ENCODE results near the gene VPS45. TPM values are rescaled to one million over a fixed set of nuclear protein-coding genes. Genes with fewer than 3 reads are reported as not detected.

VPS45 gene
- total RNA-seq, 1 experiment from 2014 or later, result 30.3 TPM

DNA sequence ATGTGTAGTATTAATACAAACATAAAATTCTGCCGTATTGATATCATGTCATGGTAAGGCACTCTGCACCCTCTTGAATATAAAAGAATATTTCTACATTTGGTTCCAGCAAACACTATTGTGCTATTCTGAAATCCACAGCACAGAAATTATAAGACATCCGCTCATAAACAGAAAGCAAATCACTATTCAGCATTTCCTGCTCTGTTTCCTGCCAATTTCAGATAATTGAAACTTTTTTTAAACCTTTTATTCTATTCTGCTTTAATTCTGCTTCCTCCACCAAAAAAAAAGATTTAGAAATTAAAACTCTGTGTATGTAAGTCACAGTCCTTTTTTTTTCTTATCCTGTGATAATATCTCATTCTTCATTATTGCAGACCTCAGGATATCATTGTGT, 42.5 kb downstream of the VPS45 start:
- intact Hi-C loops (cut with micrococcal nuclease; ENCODE audit: unreplicated experiment), result no loop called here
- Histone ChIP-seq H3K79me2 (ENCODE audit: low read depth) (no peaks in the 10 kb centered on the region), H3K36me3 (ENCODE audit: low read depth) (0 out of 2 replicates have a peak, but pooled peaks cover 5% of the 10 kb centered on the region), H4K20me1 (ENCODE audit: insufficient read depth) (no peaks in the 10 kb centered on the region), H3K4me3 (no peak overlapping the region), H3K9me3 (ENCODE audit: insufficient read depth, low read depth) (no peaks in the 10 kb centered on the region), H2AFZ (no peak overlapping the region), H3K4me2 (no peak overlapping the region), H3K9me2 (ENCODE audit: insufficient read depth) (no peaks in the 10 kb centered on the region), H3K27ac (no peak overlapping the region), H3K4me1 (replicated peaks; ENCODE audit: insufficient read depth) (no peaks in the 10 kb centered on the region), H3F3A (ENCODE audit: insufficient read depth, low read depth) (no peaks in the 10 kb centered on the region), H3K27me3 (ENCODE audit: insufficient read depth, low read depth) (no peaks in the 10 kb centered on the region)
- CTCF ChIA-PET, result interaction anchor here (0.5 kb wide), 1 partner anchor 91 kb away, joined by 3 read pairs; no protein-coding TSS in a partner anchor
- POLR2A ChIA-PET (ENCODE audit: unreplicated experiment), result no interaction called here
- TF ChIP-seq, protein P1, sequence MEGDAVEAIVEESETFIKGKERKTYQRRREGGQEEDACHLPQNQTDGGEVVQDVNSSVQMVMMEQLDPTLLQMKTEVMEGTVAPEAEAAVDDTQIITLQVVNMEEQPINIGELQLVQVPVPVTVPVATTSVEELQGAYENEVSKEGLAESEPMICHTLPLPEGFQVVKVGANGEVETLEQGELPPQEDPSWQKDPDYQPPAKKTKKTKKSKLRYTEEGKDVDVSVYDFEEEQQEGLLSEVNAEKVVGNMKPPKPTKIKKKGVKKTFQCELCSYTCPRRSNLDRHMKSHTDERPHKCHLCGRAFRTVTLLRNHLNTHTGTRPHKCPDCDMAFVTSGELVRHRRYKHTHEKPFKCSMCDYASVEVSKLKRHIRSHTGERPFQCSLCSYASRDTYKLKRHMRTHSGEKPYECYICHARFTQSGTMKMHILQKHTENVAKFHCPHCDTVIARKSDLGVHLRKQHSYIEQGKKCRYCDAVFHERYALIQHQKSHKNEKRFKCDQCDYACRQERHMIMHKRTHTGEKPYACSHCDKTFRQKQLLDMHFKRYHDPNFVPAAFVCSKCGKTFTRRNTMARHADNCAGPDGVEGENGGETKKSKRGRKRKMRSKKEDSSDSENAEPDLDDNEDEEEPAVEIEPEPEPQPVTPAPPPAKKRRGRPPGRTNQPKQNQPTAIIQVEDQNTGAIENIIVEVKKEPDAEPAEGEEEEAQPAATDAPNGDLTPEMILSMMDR (conservative IDR thresholded peaks at IDR 0.05), result no peak
- TF ChIP-seq EZH2 (IDR thresholded peaks at IDR 0.05; ENCODE audit: low read depth), result no peak
- BruUV-seq (replicated peaks), result no TSS peak
- no peak for DNase-seq

DNA sequence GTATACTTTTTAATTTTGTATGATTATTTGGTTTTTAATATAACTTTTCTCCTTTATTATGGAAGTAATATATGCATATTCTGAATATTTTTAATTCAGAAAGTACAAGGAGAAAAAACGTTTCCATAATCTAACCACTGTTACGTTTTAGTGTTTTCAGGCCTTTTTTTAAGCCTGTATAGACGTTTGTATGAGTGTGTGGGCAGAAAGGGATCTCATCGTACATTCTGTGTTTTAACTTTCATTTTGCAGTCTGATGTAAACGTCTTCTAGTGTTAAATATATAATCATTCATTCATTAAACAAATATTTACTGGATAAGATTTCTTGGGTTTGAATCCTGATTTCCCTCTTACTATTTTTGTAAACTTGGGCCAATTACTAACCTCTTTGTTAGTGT, 44.1 kb downstream of the VPS45 start:
- Histone ChIP-seq H4K20me1 (ENCODE audit: insufficient read depth) (no peaks in the 10 kb centered on the region), H3K36me3 (ENCODE audit: low read depth) (0 out of 2 replicates have a peak, but pooled peaks cover 5% of the 10 kb centered on the region), H3K4me1 (replicated peaks; ENCODE audit: insufficient read depth) (no peaks in the 10 kb centered on the region), H3K4me3 (no peak overlapping the region), H3K79me2 (ENCODE audit: low read depth) (no peaks in the 10 kb centered on the region), H3K27ac (no peak overlapping the region), H3K9me3 (ENCODE audit: insufficient read depth, low read depth) (no peaks in the 10 kb centered on the region), H2AFZ (no peak overlapping the region), H3K4me2 (no peak overlapping the region), H3K27me3 (ENCODE audit: insufficient read depth, low read depth) (no peaks in the 10 kb centered on the region), H3K9me2 (ENCODE audit: insufficient read depth) (no peaks in the 10 kb centered on the region), H3F3A (ENCODE audit: insufficient read depth, low read depth) (no peaks in the 10 kb centered on the region)
- BruUV-seq (replicated peaks), result no TSS peak
- ChIA-PET POLR2A (ENCODE audit: unreplicated experiment) (no interaction called here), CTCF (no interaction called here)
- DNase-seq, result no peak
- intact Hi-C loops (cut with micrococcal nuclease; ENCODE audit: unreplicated experiment), result no loop called here
- TF ChIP-seq, protein P1 (conservative IDR thresholded peaks at IDR 0.05), result no peak
- TF ChIP-seq EZH2 (IDR thresholded peaks at IDR 0.05; ENCODE audit: low read depth), result no peak

DNA sequence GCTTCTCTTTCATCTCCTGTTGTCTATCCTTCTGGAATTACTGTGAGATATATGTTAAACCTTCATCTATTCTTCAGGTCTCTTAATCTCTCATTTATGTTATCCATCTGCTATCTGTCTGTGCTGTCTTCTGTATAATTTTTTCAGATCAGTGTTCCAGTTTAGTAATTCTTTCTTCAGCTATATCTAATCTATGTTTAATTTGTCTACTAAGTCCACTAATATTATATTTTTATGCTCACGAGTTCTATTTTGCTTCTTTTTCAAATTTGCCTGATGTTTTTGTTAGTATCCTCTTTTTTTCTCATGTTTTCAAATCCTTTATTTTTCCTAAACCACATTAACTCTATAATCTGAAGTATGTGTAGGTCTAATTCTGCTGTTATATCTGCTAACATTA, 47.5 kb downstream of the VPS45 start:
- Histone ChIP-seq H2AFZ (no peak overlapping the region), H4K20me1 (ENCODE audit: insufficient read depth) (no peaks in the 10 kb centered on the region), H3K79me2 (ENCODE audit: low read depth) (no peaks in the 10 kb centered on the region), H3K9me2 (ENCODE audit: insufficient read depth) (no peaks in the 10 kb centered on the region), H3K4me2 (no peak overlapping the region), H3K4me3 (no peak overlapping the region), H3F3A (ENCODE audit: insufficient read depth, low read depth) (no peaks in the 10 kb centered on the region), H3K9me3 (ENCODE audit: insufficient read depth, low read depth) (no peaks in the 10 kb centered on the region), H3K27me3 (ENCODE audit: insufficient read depth, low read depth) (no peaks in the 10 kb centered on the region), H3K36me3 (ENCODE audit: low read depth) (0 out of 2 replicates have a peak, but pooled peaks cover 5% of the 10 kb centered on the region), H3K27ac (no peak overlapping the region), H3K4me1 (replicated peaks; ENCODE audit: insufficient read depth) (no peaks in the 10 kb centered on the region)
- TF ChIP-seq, protein P1 (conservative IDR thresholded peaks at IDR 0.05), result no peak
- no peak for TF ChIP-seq EZH2 (IDR thresholded peaks at IDR 0.05; ENCODE audit: low read depth)
- DNase-seq, result no peak
- POLR2A ChIA-PET (ENCODE audit: unreplicated experiment), result no interaction called here
- intact Hi-C loops (cut with micrococcal nuclease; ENCODE audit: unreplicated experiment), result no loop called here
- BruUV-seq (replicated peaks), result no TSS peak
- CTCF ChIA-PET, result interaction anchor here (0.6 kb wide), 1 partner anchor 422 kb away, joined by 4 read pairs; no protein-coding TSS in a partner anchor

Measured in PC-9 (cell line).